Spleen (tissue), 7 donors: ENCODE data around the gene DESI1.

Source experiments
- POLR2A ChIP-seq, 3 donors: fragments of 450-650 bp; IDR thresholded peaks; one replicate each; pipeline ENCODE4 v1.5.1; 2017; ENCODE audit warnings: antibody characterized with exemption in 3 of 3, mild to moderate bottlenecking in 1 of 3
- POLR2AphosphoS5 ChIP-seq, 3 donors: sonication (generic); formaldehyde crosslinking; IDR thresholded peaks; one replicate each; pipeline ENCODE4 v1.5.1; 2017; ENCODE audit warnings: antibody characterized with exemption in 3 of 3
- TF ChIP-seq, protein P1 (sequence below), 11 experiments: fragments of 200-600 bp in 7 of 11; fragments of 450-650 bp in 4 of 11; sonication (generic) in 4 of 11; IDR thresholded peaks in 8 of 11; conservative IDR thresholded peaks in 3 of 11; 1 replicate in 7 of 11; 2 replicates in 4 of 11; pipeline versions ENCODE4 v1.4.0 to v1.8.0; 2016 to 2021; ENCODE audit warnings: antibody characterized with exemption in 11 of 11, inconsistent platforms in 4 of 11, mild to moderate bottlenecking in 1 of 11
- donor health status: DM: no; HTN: no; CAD: no; lungs with moderate emphysema.
- donor health status: DM: no; HTN: no; CAD: no.
- donor health status: DM: no; HTN: no; CAD: no.

GRCh38 chr22:41664490-41664889 is 43.6 kb upstream of the DESI1 start:
- TF ChIP-seq, protein P1, sequence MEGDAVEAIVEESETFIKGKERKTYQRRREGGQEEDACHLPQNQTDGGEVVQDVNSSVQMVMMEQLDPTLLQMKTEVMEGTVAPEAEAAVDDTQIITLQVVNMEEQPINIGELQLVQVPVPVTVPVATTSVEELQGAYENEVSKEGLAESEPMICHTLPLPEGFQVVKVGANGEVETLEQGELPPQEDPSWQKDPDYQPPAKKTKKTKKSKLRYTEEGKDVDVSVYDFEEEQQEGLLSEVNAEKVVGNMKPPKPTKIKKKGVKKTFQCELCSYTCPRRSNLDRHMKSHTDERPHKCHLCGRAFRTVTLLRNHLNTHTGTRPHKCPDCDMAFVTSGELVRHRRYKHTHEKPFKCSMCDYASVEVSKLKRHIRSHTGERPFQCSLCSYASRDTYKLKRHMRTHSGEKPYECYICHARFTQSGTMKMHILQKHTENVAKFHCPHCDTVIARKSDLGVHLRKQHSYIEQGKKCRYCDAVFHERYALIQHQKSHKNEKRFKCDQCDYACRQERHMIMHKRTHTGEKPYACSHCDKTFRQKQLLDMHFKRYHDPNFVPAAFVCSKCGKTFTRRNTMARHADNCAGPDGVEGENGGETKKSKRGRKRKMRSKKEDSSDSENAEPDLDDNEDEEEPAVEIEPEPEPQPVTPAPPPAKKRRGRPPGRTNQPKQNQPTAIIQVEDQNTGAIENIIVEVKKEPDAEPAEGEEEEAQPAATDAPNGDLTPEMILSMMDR (IDR thresholded peaks at IDR 0.05 in 8 of 11, conservative IDR thresholded peaks at IDR 0.05 in 3 of 11), result no peak
- TF ChIP-seq POLR2AphosphoS5 (IDR thresholded peaks at IDR 0.05), result no peak
- no peak for TF ChIP-seq POLR2A (IDR thresholded peaks at IDR 0.05)
